DOHH2 (cell line): ENCODE data around the gene MS4A7.

Source experiments
- CTCF ChIP-seq: fragments of 200-600 bp; sonication (generic); IDR thresholded peaks from one replicate; pipeline ENCODE4 v1.5.1; 2014; ENCODE audit warnings: antibody characterized with exemption, mild to moderate bottlenecking, low read depth, low read length; ENCODE audit not compliant: poor library complexity, severe bottlenecking
- EZH2phosphoT487 ChIP-seq: fragments of 200-600 bp; sonication (generic); IDR thresholded peaks from 2 replicates; pipeline ENCODE4 v1.6.1; 2017; ENCODE audit warnings: borderline replicate concordance, mild to moderate bottlenecking, antibody characterized with exemption, low read length, moderate library complexity, mixed read lengths

DNA sequence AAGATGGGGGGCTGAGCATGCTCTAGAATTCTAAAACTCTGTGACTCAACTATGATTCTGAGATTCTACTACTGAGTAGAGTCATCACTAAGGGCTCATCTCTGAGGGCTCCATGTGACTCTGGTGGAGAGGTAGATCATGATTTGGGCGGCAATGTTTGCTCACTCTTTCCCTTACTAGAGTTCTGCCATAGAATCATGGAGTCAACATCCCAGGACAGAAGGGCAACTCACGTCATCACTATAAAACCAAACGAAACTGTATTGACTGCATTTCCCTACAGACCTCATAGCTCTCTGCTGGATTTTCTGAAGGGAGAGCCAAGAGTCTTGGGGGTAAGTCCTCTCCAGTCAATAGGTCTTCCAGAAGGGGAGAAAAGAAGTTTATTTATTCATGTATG, 18.1 kb downstream of the MS4A7 start, which contains the start of gene MS4A14:
- TF ChIP-seq CTCF = no peak
- TF ChIP-seq EZH2phosphoT487 = no peak
